GM12878 (cell line): ENCODE data around the gene NFE2L3.

ENCODE experiments used
- CBFB ChIP-seq: IDR thresholded peaks from 2 replicates; pipeline ENCODE4 v1.6.1; 2016; ENCODE audit warnings: antibody characterized with exemption, low read depth
- CTCF ChIP-seq, 3 experiments: IDR thresholded peaks in 2 of 3; conservative IDR thresholded peaks in 1 of 3; 2 replicates each; pipeline ENCODE4 v1.5.1; 2011; ENCODE audit warnings: low read depth in 3 of 3, low read length in 3 of 3, mild to moderate bottlenecking in 3 of 3, control low read depth in 2 of 3, moderate library complexity in 2 of 3, inconsistent platforms in 1 of 3, mixed read lengths in 1 of 3; ENCODE audit not compliant: control insufficient read depth in 2 of 3, insufficient read depth in 1 of 3; ENCODE audit errors: extremely low read depth in 1 of 3
- CUX1 ChIP-seq: IDR thresholded peaks from 2 replicates; pipeline ENCODE4 v1.6.1; 2012; ENCODE audit warnings: improper control_type of control experiment, low read depth, low read length; ENCODE audit not compliant: insufficient replicate concordance
- EGR1 ChIP-seq, 2 experiments: IDR thresholded peaks; 1 replicate in 1 of 2; 2 replicates in 1 of 2; pipeline ENCODE4 v1.6.1; 2011 to 2012; ENCODE audit warnings: low read depth in 2 of 2, low read length in 2 of 2, borderline replicate concordance in 1 of 2, mild to moderate bottlenecking in 1 of 2, moderate library complexity in 1 of 2
- FOXM1 ChIP-seq: IDR thresholded peaks from 2 replicates; pipeline ENCODE4 v1.6.1; 2012; ENCODE audit warnings: low read depth, mild to moderate bottlenecking, inconsistent platforms, low read length, moderate library complexity
- JUND ChIP-seq: IDR thresholded peaks from 2 replicates; pipeline ENCODE4 v1.6.1; 2012; ENCODE audit warnings: low read depth, mild to moderate bottlenecking, low read length, improper control_type of control experiment, moderate library complexity
- MTA3 ChIP-seq: IDR thresholded peaks from 2 replicates; pipeline ENCODE4 v1.6.1; 2012; ENCODE audit warnings: low read length, inconsistent platforms, borderline replicate concordance
- NR2C1 ChIP-seq: fragments of 450-650 bp; IDR thresholded peaks from 2 replicates; pipeline ENCODE4 v1.6.1; 2017; ENCODE audit warnings: antibody characterized with exemption, mild to moderate bottlenecking, moderate library complexity
- PAX8 ChIP-seq: fragments of 450-650 bp; IDR thresholded peaks from 2 replicates; pipeline ENCODE4 v1.6.1; 2017; ENCODE audit warnings: mild to moderate bottlenecking, moderate library complexity
- POLR2A ChIP-seq: IDR thresholded peaks from 2 replicates; pipeline ENCODE4 v1.6.1; 2011; ENCODE audit warnings: low read depth, mild to moderate bottlenecking, low read length
- RAD21 ChIP-seq: IDR thresholded peaks from 2 replicates; pipeline ENCODE4 v1.6.1; 2011; ENCODE audit warnings: mild to moderate bottlenecking, low read depth, low read length, moderate library complexity; ENCODE audit not compliant: insufficient read depth
- RCOR1 ChIP-seq: conservative IDR thresholded peaks from 2 replicates; pipeline ENCODE4 v1.6.1; 2012; ENCODE audit warnings: low read depth, low read length, improper control_type of control experiment
- SMAD5 ChIP-seq: IDR thresholded peaks from 2 replicates; pipeline ENCODE4 v1.6.1; 2016; ENCODE audit warnings: antibody characterized with exemption, low read depth
- TCF12 ChIP-seq: IDR thresholded peaks from 2 replicates; pipeline ENCODE4 v1.6.1; 2011; ENCODE audit warnings: low read depth, mild to moderate bottlenecking, low read length

GRCh38 chr7:26153241-26153822 is 1.3 kb downstream of the NFE2L3 start:
- TF ChIP-seq CTCF (IDR thresholded peaks at IDR 0.05 in 2 of 3, conservative IDR thresholded peaks at IDR 0.05 in 1 of 3; ENCODE audit: control insufficient read depth in 2 of 3, extremely low read depth in 1 of 3, insufficient read depth in 1 of 3, low read depth in 3 of 3, low read length in 3 of 3) (no peak), JUND (no peak), TCF12 (no peak), MTA3 (no peak), SMAD5 (no peak), POLR2A (no peak), EGR1 (IDR thresholded peaks at IDR 0.05; ENCODE audit: borderline replicate concordance in 1 of 2, low read depth in 2 of 2, low read length in 2 of 2) (no peak), CUX1 (no peak), PAX8 (no peak), FOXM1 (no peak), RCOR1 (no peak), NR2C1 (no peak), RAD21 (no peak), CBFB (no peak)
